Brain microvascular endothelial cell (primary cell): ENCODE measurements around the gene ACO2.
"Not testable (repeated sequence)": the region's sequence is repeated elsewhere in the genome, so short reads cannot be mapped to it uniquely, and the experiment has no call there.

ENCODE experiments used
- DNase-seq: peaks from one replicate; pipeline ENCODE4 v3.0.0-alpha.2; 2020
- H3K27ac ChIP-seq: fragments of 250-450 bp; sonication (Bioruptor Pico); 2 replicates; pipeline ENCODE4 v1.5.1; 2020; ENCODE audit warnings: mild to moderate bottlenecking, moderate library complexity
- H3K27me3 ChIP-seq: fragments of 250-450 bp; sonication (Bioruptor Pico); replicated peaks from 2 replicates; pipeline ENCODE4 v1.5.1; 2020; ENCODE audit warnings: mild to moderate bottlenecking
- H3K36me3 ChIP-seq: fragments of 250-450 bp; sonication (Bioruptor Pico); replicated peaks from 2 replicates; pipeline ENCODE4 v1.5.1; 2020; ENCODE audit warnings: mild to moderate bottlenecking
- H3K4me3 ChIP-seq: 2 replicates; pipeline ENCODE4 v1.5.1; 2011; ENCODE audit warnings: low read depth, mild to moderate bottlenecking, control low read depth, low read length, moderate library complexity
- in situ Hi-C: cut with HindIII; loops from 2 replicates; pipeline ENCODE4 v1.10.0; 2017; ENCODE audit warnings: low sequenced_read_pairs, low pct_ligation_motif_present
- TF ChIP-seq, protein P1 (sequence below): IDR thresholded peaks from 2 replicates; pipeline ENCODE4 v1.5.1; 2011; ENCODE audit warnings: low read depth, mild to moderate bottlenecking, moderate library complexity, low read length, control low read depth, inconsistent platforms; ENCODE audit errors: missing control alignments

ACO2 gene

DNA sequence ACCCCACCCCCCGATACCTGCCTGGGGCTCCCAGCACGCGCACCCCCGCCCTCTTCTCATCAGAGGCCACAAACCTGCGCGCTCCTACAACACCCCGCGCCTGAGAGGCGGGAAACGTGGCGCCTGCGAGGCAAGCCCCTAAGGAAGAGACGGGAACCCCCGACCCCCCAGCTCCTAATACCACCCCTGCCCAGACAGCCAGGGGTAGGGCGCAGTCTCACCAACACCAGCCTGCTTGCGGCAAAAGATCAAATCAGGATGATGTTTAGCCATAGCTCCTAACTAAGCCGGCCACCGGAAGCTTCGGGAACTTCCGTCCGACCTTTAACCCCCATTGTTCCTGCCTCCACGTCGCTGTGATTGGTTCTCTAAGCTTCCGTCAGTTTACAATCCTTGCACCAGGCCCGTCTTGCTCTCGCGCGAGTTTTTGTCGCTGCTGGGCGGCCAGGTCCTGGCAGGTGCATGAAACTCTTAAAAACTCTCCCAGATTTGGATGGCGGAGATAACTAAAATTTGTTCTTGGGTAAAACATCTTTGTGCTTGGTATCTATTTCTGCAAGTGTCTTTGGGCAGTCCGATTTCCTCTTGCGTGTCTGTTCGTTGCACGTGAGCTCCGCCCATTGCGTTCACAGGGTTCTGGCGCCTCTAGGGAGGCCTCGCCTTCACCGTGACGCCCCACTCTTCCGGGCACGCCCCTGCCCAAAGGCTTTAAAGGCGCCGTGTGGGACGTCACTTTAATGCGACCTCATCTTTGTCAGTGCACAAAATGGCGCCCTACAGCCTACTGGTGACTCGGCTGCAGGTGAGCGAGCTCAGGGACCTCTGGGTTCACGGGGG, at the start of gene ACO2, which contains the start of gene PHF5A:
TSS of gene ACO2 (plus strand) at position 737 of the 837 bp plus-strand sequence. CDS start at position 767, 30 bp downstream.
TSS of gene PHF5A (minus strand) at position 312 of the 837 bp plus-strand sequence. CDS start at position 273, 39 bp downstream.
- Histone ChIP-seq H3K4me3 (peak within 1 kb of the TSS; percentile 95), H3K36me3 (peaks cover 31% of the 10 kb centered on the region), H3K27ac (peak within 1 kb of the TSS; percentile 97), H3K27me3 (no peaks in the 10 kb centered on the region)
- DNase-seq: peak; percentile 98
- TF ChIP-seq, protein P1, sequence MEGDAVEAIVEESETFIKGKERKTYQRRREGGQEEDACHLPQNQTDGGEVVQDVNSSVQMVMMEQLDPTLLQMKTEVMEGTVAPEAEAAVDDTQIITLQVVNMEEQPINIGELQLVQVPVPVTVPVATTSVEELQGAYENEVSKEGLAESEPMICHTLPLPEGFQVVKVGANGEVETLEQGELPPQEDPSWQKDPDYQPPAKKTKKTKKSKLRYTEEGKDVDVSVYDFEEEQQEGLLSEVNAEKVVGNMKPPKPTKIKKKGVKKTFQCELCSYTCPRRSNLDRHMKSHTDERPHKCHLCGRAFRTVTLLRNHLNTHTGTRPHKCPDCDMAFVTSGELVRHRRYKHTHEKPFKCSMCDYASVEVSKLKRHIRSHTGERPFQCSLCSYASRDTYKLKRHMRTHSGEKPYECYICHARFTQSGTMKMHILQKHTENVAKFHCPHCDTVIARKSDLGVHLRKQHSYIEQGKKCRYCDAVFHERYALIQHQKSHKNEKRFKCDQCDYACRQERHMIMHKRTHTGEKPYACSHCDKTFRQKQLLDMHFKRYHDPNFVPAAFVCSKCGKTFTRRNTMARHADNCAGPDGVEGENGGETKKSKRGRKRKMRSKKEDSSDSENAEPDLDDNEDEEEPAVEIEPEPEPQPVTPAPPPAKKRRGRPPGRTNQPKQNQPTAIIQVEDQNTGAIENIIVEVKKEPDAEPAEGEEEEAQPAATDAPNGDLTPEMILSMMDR: no peak
- in situ Hi-C loops: no loop called here

DNA sequence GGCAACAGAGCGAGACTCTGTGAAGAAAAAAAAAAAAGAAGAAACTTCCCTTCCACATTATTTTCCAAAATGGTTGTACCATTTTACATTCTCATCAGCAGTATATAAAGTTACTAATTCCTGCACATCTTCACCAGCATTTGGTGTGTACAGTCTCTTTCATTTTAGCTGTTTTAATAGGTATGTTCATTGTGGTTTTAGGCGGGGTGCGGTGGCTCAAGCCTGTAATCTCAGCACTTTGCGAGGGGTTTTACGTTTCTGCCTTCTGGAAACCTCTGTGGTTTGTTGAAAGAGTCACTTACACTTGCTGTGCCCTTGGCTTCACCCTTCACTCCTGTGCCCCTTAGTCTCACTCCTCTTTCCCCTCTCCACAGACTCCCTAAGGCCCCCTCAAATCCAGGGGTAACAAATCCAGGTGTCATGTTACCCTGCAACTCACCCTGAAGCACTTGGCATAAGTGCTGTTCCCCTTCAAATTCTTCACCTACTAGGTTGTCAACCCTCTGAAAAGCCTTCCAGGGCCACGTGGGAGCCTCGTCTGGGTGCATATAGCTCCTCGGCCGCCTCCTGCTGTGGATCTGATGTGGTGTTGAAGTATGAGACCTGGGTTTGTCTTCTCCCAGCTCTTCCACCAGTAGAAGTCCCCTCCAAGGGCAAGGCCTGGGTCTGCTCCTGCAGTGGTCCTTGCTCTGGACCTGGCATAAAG, 43.1 kb upstream of the ACO2 start:
- Histone ChIP-seq H3K27me3 (no peaks in the 10 kb centered on the region), H3K36me3 (no peaks in the 10 kb centered on the region), H3K4me3 (no peak overlapping the region), H3K27ac (no peak overlapping the region)
- TF ChIP-seq, protein P1: no peak
- no peak for DNase-seq
- in situ Hi-C loops: no loop called here

DNA sequence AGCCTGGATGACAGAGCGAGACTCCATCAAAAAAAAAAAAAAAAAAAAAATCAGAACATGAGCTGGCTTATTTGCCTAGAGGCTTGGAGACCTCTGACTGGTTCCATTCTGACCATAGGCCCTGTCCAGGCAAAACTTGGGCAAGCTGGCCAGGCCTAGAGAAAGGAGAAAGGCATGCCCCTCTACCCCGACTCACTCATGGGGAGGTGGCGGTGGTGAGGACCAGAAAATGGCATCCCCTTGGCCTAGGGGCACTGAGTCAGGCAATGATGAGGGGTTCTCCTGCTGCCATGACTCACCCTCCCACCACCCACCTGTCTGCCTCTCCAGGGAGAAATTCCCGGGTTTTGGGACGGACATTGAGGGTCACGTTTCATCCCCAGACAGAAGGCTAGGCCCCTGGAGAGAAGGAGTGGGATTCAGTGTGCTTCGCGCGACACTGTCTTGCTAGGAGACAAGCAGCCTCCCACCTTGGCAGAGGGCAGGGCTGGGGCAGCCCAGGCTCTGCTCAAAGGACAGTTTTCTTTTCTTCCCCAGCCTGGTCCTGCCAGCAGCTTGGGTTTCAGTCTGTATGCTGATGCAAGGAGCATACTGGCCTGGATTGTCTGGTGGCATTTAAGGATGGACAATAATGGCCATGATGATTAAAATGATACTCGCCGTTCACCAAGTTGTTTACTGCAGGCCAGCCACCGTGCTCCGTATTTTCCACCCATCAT, 39.5 kb upstream of the ACO2 start:
- Histone ChIP-seq H3K27me3 (no peaks in the 10 kb centered on the region), H3K27ac (no peak overlapping the region), H3K36me3 (peaks cover 11% of the 10 kb centered on the region), H3K4me3 (no peak overlapping the region)
- DNase-seq: no peak
- in situ Hi-C loops: no loop called here
- TF ChIP-seq, protein P1: no peak

DNA sequence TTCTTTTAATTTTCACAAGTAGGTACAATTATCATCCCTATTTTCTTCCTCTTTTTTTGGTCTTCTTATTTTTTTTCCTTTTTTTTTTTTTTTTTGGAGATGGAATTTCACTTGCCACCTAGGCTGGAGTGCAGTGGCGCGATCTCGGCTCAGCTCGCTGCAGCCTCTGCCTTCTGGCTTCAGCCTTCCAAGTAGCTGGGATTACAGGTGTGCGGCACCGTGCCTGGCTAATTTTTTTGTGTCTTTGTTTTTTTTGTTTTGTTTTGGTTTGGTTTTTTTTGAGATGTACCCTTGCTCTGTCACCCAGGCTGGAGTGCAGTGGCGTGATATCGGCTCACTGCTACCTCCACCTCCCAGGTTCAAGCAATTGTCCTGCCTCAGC, 39.0 kb upstream of the ACO2 start:
- Histone ChIP-seq H3K4me3 (no peak overlapping the region), H3K27me3 (no peaks in the 10 kb centered on the region), H3K27ac (no peak overlapping the region), H3K36me3 (peaks cover 17% of the 10 kb centered on the region)
- in situ Hi-C loops: no loop called here
- TF ChIP-seq, protein P1: no peak
- no peak for DNase-seq

DNA sequence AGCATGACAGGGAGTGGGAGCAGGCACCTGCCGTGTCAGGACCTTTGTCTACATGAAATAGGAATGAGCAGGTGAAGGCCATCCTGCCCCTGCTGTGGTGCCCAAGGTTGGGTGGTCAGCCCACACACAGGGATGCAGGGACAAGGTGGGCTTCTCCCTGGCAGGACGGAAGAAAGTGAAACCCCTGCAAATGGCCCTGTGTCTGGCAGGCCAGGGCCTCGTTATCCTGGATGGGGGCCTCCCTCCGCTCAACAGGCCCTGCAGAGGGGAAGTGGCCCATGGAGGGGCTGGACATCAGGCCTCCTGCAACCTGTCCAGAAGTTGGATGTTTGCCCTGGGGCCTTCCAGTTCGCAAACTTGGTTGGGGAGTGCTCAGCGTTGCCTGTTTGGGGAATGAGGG, 37.3 kb upstream of the ACO2 start:
- Histone ChIP-seq H3K27ac (no peak overlapping the region), H3K27me3 (no peaks in the 10 kb centered on the region), H3K4me3 (no peak overlapping the region), H3K36me3 (peaks cover 34% of the 10 kb centered on the region)
- DNase-seq: no peak
- TF ChIP-seq, protein P1: no peak
- in situ Hi-C loops: no loop called here

DNA sequence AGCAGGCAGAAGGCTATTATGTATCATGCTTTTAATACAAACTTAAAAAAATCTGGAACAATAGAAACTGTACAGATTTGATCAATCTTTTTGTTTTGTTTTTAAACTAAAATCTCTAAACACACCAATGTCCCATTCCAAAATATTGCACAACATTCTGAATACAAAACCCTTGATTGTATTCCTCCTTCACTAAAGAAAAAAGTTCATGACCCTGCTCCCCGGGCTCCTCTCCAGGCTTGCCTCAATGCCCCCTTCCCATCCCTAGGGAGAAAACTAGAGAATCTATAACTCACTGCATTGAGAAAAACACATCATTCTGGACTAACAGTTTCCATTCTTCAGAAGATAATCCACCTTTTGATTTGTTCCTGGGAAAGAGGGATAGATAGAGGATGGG, 35.4 kb upstream of the ACO2 start:
- DNase-seq, H3K4me3 ChIP-seq, H3K27ac ChIP-seq, H3K27me3 ChIP-seq, in situ Hi-C loops: not testable (repeated sequence)
- H3K36me3 ChIP-seq: peaks cover 49% of the 10 kb centered on the region

DNA sequence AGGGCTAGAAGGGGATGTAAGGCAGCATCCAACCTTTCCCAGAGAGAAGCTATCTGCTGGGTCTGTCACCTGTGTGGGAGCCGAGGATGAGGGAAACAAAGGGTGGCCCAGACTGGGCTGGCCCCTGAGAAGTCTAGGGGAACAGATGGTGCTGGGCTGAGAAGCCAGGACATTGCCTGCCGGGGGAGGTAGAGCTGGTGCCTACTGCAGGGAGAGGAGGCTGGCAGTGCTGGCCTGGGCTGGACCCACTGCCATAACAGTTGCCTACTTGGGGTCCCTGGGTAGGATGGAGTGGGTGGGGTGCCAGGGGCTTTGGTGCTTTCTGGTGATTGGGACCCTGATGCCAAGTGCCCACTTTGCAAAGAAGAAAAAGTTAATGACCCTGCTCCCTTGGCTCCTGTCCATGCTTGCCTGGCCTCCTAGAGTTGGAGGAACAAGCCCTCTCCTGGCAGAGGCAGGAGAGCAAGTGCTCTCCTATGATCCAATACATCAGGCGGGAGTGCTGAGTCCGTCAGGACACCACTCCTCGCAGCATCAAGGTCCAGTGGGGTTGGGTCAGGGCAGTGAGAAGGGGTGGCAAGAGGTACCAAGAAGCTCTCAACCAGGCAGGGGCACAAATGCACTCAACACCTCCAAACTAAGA, 34.4 kb upstream of the ACO2 start:
- DNase-seq, in situ Hi-C loops, H3K27ac ChIP-seq, H3K4me3 ChIP-seq, H3K27me3 ChIP-seq: not testable (repeated sequence)
- peaks cover 53% of the 10 kb centered on the region for H3K36me3 ChIP-seq
